Vagina (tissue), 2 donors: ENCODE results near the gene KLHL29.

ENCODE experiments used
- POLR2A ChIP-seq, 2 donors: fragments of 450-650 bp; IDR thresholded peaks; one replicate each; pipeline ENCODE4 v1.6.1; 2017; ENCODE audit warnings: antibody characterized with exemption in 2 of 2, mild to moderate bottlenecking in 2 of 2, moderate library complexity in 2 of 2
- TF ChIP-seq, protein P1 (sequence below), 3 experiments: fragments of 450-650 bp in 2 of 3; fragments of 200-600 bp in 1 of 3; sonication (generic) in 1 of 3; IDR thresholded peaks; one replicate each; pipeline ENCODE4 v1.5.1; 2017 to 2019; ENCODE audit warnings: antibody characterized with exemption in 3 of 3, mild to moderate bottlenecking in 2 of 3, moderate library complexity in 2 of 3

DNA sequence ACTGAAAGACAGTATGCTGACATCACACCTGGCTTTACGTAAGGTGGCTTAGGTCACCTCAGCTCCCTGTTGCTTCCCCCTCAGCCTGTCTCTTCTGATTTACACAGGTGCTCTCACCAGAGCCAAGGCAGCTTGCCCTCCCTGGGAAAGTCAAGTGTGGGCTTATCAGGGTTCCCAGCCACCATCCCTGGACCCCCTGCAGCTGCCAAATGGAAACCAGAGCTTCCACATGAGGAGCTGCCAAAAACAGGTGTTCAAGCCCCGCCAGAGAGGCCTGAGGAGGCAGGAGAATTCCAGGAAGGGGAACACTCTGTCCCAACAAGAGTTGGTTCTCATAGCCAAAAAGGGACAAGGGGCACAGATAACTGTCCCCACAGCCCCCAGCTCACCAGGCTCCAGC lies 275.3 kb downstream of the KLHL29 start:
- TF ChIP-seq, protein P1, sequence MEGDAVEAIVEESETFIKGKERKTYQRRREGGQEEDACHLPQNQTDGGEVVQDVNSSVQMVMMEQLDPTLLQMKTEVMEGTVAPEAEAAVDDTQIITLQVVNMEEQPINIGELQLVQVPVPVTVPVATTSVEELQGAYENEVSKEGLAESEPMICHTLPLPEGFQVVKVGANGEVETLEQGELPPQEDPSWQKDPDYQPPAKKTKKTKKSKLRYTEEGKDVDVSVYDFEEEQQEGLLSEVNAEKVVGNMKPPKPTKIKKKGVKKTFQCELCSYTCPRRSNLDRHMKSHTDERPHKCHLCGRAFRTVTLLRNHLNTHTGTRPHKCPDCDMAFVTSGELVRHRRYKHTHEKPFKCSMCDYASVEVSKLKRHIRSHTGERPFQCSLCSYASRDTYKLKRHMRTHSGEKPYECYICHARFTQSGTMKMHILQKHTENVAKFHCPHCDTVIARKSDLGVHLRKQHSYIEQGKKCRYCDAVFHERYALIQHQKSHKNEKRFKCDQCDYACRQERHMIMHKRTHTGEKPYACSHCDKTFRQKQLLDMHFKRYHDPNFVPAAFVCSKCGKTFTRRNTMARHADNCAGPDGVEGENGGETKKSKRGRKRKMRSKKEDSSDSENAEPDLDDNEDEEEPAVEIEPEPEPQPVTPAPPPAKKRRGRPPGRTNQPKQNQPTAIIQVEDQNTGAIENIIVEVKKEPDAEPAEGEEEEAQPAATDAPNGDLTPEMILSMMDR (IDR thresholded peaks at IDR 0.05) = no peak
- no peak for TF ChIP-seq POLR2A (IDR thresholded peaks at IDR 0.05)
